GM21360 (cell line): ENCODE data around the gene ERGIC1.
"Not testable (repeated sequence)": the region's sequence is repeated elsewhere in the genome, so short reads cannot be mapped to it uniquely, and the experiment has no call there.

ENCODE experiments used
- ATAC-seq: cut with Tn5 transposase; IDR thresholded peaks from one replicate; pipeline ENCODE4 v1.9.1; 2021; ENCODE audit warnings: mild to moderate bottlenecking, moderate library complexity; ENCODE audit not compliant: unreplicated experiment

The ERGIC1 gene

GRCh38 chr5:172875505-172876279 is 41.6 kb downstream of the ERGIC1 start:
- no peak for ATAC-seq

GRCh38 chr5:172876578-172876977 is 42.5 kb downstream of the ERGIC1 start:
- ATAC-seq: no peak

- no peak for ATAC-seq
Measured at GRCh38 chr5:172877466-172878260, 43.6 kb downstream of the ERGIC1 start.

- no peak for ATAC-seq
Measured at GRCh38 chr5:172878585-172878932, 44.5 kb downstream of the ERGIC1 start.

GRCh38 chr5:172878933-172879752 is 45.1 kb downstream of the ERGIC1 start:
- ATAC-seq: no peak

- no peak for ATAC-seq
Measured at GRCh38 chr5:172881691-172882370, 47.8 kb downstream of the ERGIC1 start.

- no peak for ATAC-seq
Measured at GRCh38 chr5:172883066-172883465, 49.0 kb downstream of the ERGIC1 start.

GRCh38 chr5:172885597-172886340 is 51.7 kb downstream of the ERGIC1 start:
- no peak for ATAC-seq

GRCh38 chr5:172886476-172886875 is 52.4 kb downstream of the ERGIC1 start:
- no peak for ATAC-seq

GRCh38 chr5:172886974-172887501 is 53.0 kb downstream of the ERGIC1 start:
- no peak for ATAC-seq

- ATAC-seq: no peak
Measured at GRCh38 chr5:172887692-172888091, 53.6 kb downstream of the ERGIC1 start.

GRCh38 chr5:172890659-172891058 is 56.6 kb downstream of the ERGIC1 start:
- ATAC-seq: no peak

- no peak for ATAC-seq
Measured at GRCh38 chr5:172891716-172892421, 57.8 kb downstream of the ERGIC1 start.

GRCh38 chr5:172892713-172893112 is 58.7 kb downstream of the ERGIC1 start:
- ATAC-seq: no peak

GRCh38 chr5:172894767-172895388 is 60.8 kb downstream of the ERGIC1 start:
- ATAC-seq: no peak

- ATAC-seq: no peak
Measured at GRCh38 chr5:172895549-172895948, 61.5 kb downstream of the ERGIC1 start.

- no peak for ATAC-seq
Measured at GRCh38 chr5:172896465-172896864, 62.4 kb downstream of the ERGIC1 start.

- ATAC-seq: not testable (repeated sequence)
Measured at GRCh38 chr5:172897067-172897466, 63.0 kb downstream of the ERGIC1 start.
